Lower leg skin (tissue), 4 donors: ENCODE measurements around the gene KIAA0513. TPM values are rescaled to one million over a fixed set of nuclear protein-coding genes. Genes with fewer than 3 reads are reported as not detected.

ENCODE experiments used
- DNase-seq, 2 donors: peaks; one replicate each; pipeline ENCODE4 v3.0.0-alpha.2; 2019; ENCODE audit warnings: low spot score in 2 of 2
- H3K4me3 ChIP-seq: fragments of 200-600 bp; sonication (generic); 2 replicates; pipeline ENCODE4 v1.5.1; 2017; ENCODE audit warnings: mild to moderate bottlenecking, low read depth; ENCODE audit not compliant: poor library complexity, severe bottlenecking
- CTCF ChIP-seq, 3 donors: fragments of 450-650 bp; IDR thresholded peaks; one replicate each; pipeline ENCODE4 v1.5.1; 2016; ENCODE audit warnings: antibody characterized with exemption in 3 of 3, mild to moderate bottlenecking in 3 of 3, moderate library complexity in 2 of 3
- POLR2A ChIP-seq, 2 donors: fragments of 450-650 bp; IDR thresholded peaks; one replicate each; pipeline ENCODE4 v1.6.1; 2016 to 2017; ENCODE audit warnings: antibody characterized with exemption in 2 of 2, mild to moderate bottlenecking in 1 of 2, moderate library complexity in 1 of 2
- WGBS, 2 donors: methylation state at CpG; one replicate each; pipeline ENCODE4 v1.1.5; 2018; 5-methylcytosine and 5-hydroxymethylcytosine counted together
- intact Hi-C: fragments of 100-400 bp; cut with DNase I; formaldehyde crosslinking; loops from one replicate; pipeline ENCODE4 v1.15.0; 2023; ENCODE audit warnings: low total_unique reads
- total RNA-seq, 4 donors: library from RNA; depleted of rRNA; stranded (reverse); fragments of >200 nt; gene quantifications; one replicate each; pipeline ENCODE4 v1.1.0, GENCODE V29; 2016

KIAA0513 gene
- total RNA-seq, 4 donors from 2014 or later = 37.5 to 48.1 (median 39.2) TPM

GRCh38 chr16:85092309-85092708, 64.7 kb downstream of the KIAA0513 start:
- TF ChIP-seq CTCF (IDR thresholded peaks at IDR 0.05) (no peak), POLR2A (IDR thresholded peaks at IDR 0.05) (no peak)
- WGBS, 2 donors = 71 to 82% methylated on average over 8 to 9 of the region's 9 CpGs
- intact Hi-C loops = no loop called here
- H3K4me3 ChIP-seq = no peak overlapping the region
- DNase-seq = no peak

GRCh38 chr16:85092851-85093250, 65.3 kb downstream of the KIAA0513 start:
- DNase-seq = no peak
- H3K4me3 ChIP-seq = no peak overlapping the region
- no peak for TF ChIP-seq CTCF (IDR thresholded peaks at IDR 0.05)
- TF ChIP-seq POLR2A (IDR thresholded peaks at IDR 0.05) = no peak
- WGBS, 2 donors = 84 to 91% methylated on average over 18 of the region's 18 CpGs
- intact Hi-C loops = no loop called here

- no peak for DNase-seq
- WGBS, 2 donors = 77 to 78% methylated on average over 13 of the region's 13 CpGs
These were observed 66.1 kb downstream of the KIAA0513 start for GRCh38 chr16:85093705-85094104.

GRCh38 chr16:85094176-85094805, 66.7 kb downstream of the KIAA0513 start:
- no peak overlapping the region for H3K4me3 ChIP-seq
- intact Hi-C loops = no loop called here
- DNase-seq = no peak
- TF ChIP-seq CTCF (IDR thresholded peaks at IDR 0.05) = no peak
- no peak for TF ChIP-seq POLR2A (IDR thresholded peaks at IDR 0.05)
- WGBS, 2 donors = 86 to 88% methylated on average over 11 to 12 of the region's 12 CpGs

More at GRCh38 chr16:85093705-85094104, 66.1 kb downstream of the KIAA0513 start:
- no peak for TF ChIP-seq CTCF (IDR thresholded peaks at IDR 0.05)
- no peak for TF ChIP-seq POLR2A (IDR thresholded peaks at IDR 0.05)
- intact Hi-C loops = no loop called here
- no peak overlapping the region for H3K4me3 ChIP-seq

GRCh38 chr16:85094812-85095211, 67.2 kb downstream of the KIAA0513 start:
- no peak overlapping the region for H3K4me3 ChIP-seq
- no peak for DNase-seq
- TF ChIP-seq POLR2A (IDR thresholded peaks at IDR 0.05) (no peak), CTCF (IDR thresholded peaks at IDR 0.05) (no peak)
- intact Hi-C loops = no loop called here
- WGBS, 2 donors = 67 to 79% methylated on average over 11 to 12 of the region's 12 CpGs

- 79 to 85% methylated on average over 9 of the region's 9 CpGs for WGBS, 2 donors
- intact Hi-C loops = no loop called here
- no peak overlapping the region for H3K4me3 ChIP-seq
- no peak for DNase-seq
- TF ChIP-seq POLR2A (IDR thresholded peaks at IDR 0.05) (no peak), CTCF (IDR thresholded peaks at IDR 0.05) (no peak)
These were observed 69.3 kb downstream of the KIAA0513 start for GRCh38 chr16:85096921-85097320.
